Fibroblast of lung (primary cell): ENCODE measurements around the gene ITIH2. TPM values are rescaled to one million over a fixed set of nuclear protein-coding genes. Genes with fewer than 3 reads are reported as not detected.
"Not testable (repeated sequence)": the region's sequence is repeated elsewhere in the genome, so short reads cannot be mapped to it uniquely, and the experiment has no call there.

ENCODE experiments used
- DNase-seq, 2 donors: peaks; one replicate each; pipeline versions ENCODE4 v3.0.0 to v3.0.0-alpha.2; 2010; ENCODE audit warnings: low read depth in 2 of 2
- H2AFZ ChIP-seq: 2 replicates; pipeline ENCODE4 v1.5.1; 2012; ENCODE audit warnings: low read length, control low read depth, inconsistent platforms
- H3K27ac ChIP-seq: 2 replicates; pipeline ENCODE4 v1.5.1; 2011; ENCODE audit warnings: low read length, control low read depth; ENCODE audit not compliant: insufficient read depth
- H3K27me3 ChIP-seq: 2 replicates; pipeline ENCODE4 v1.5.1; 2011; ENCODE audit warnings: mild to moderate bottlenecking, low read length; ENCODE audit not compliant: control insufficient read depth, insufficient read depth
- H3K36me3 ChIP-seq: 2 replicates; pipeline ENCODE4 v1.5.1; 2011; ENCODE audit warnings: low read length; ENCODE audit not compliant: control insufficient read depth, insufficient read depth
- H3K4me1 ChIP-seq: 2 replicates; pipeline ENCODE4 v1.5.1; 2011; ENCODE audit warnings: low read length; ENCODE audit not compliant: control insufficient read depth, insufficient read depth; ENCODE audit errors: extremely low read depth
- H3K4me2 ChIP-seq: 2 replicates; pipeline ENCODE4 v1.5.1; 2011; ENCODE audit warnings: low read length, control low read depth; ENCODE audit not compliant: insufficient read depth; ENCODE audit errors: extremely low read depth
- H3K4me3 ChIP-seq, 4 experiments: fragments of 200-600 bp in 1 of 4; sonication (generic) in 1 of 4; replicated peaks in 1 of 4; 2 replicates each; pipeline ENCODE4 v1.5.1; 2011 to 2016; ENCODE audit warnings: low read length in 4 of 4, low read depth in 3 of 4, mild to moderate bottlenecking in 3 of 4, control low read depth in 2 of 4, inconsistent platforms in 1 of 4, mixed read lengths in 1 of 4; ENCODE audit not compliant: insufficient read depth in 1 of 4; ENCODE audit errors: control extremely low read depth in 1 of 4
- H3K79me2 ChIP-seq: 2 replicates; pipeline ENCODE4 v1.5.1; 2012; ENCODE audit warnings: mild to moderate bottlenecking, low read length, inconsistent platforms; ENCODE audit not compliant: control insufficient read depth, insufficient read depth
- H3K9ac ChIP-seq: 2 replicates; pipeline ENCODE4 v1.5.1; 2011; ENCODE audit warnings: mild to moderate bottlenecking, low read length, control low read depth; ENCODE audit not compliant: insufficient read depth
- H3K9me3 ChIP-seq: 2 replicates; pipeline ENCODE4 v1.5.1; 2012; ENCODE audit warnings: low read depth, low read length; ENCODE audit not compliant: control insufficient read depth, insufficient read depth
- H4K20me1 ChIP-seq: 2 replicates; pipeline ENCODE4 v1.5.1; 2011; ENCODE audit warnings: low read length; ENCODE audit not compliant: control insufficient read depth, insufficient read depth; ENCODE audit errors: extremely low read depth
- CTCF ChIP-seq, 2 donors: IDR thresholded peaks in 1 of 2; conservative IDR thresholded peaks in 1 of 2; 1 replicate in 1 of 2; 2 replicates in 1 of 2; pipeline ENCODE4 v1.5.1; 2011 to 2012; ENCODE audit warnings: low read length in 2 of 2, control low read depth in 1 of 2, inconsistent platforms in 1 of 2, low read depth in 1 of 2, mild to moderate bottlenecking in 1 of 2
- EZH2 ChIP-seq: IDR thresholded peaks from 2 replicates; pipeline ENCODE4 v1.5.1; 2012; ENCODE audit warnings: low read length, control low read depth, mild to moderate bottlenecking; ENCODE audit errors: missing control alignments
- polyA plus RNA-seq, 2 donors: library from polyadenylated mRNA; depleted of rRNA in 1 of 2; stranded (reverse) in 1 of 2; unstranded in 1 of 2; fragments of >200 nt; gene quantifications; 2 replicates each; pipeline ENCODE4 v1.2.1, GENCODE V29; 2011 to 2012; ENCODE audit warnings: missing spikeins in 1 of 2
- total RNA-seq: library from RNA; depleted of rRNA; stranded (reverse); fragments of >200 nt; gene quantifications from 2 replicates; pipeline ENCODE4 v1.2.1, GENCODE V29; 2014

The ITIH2 gene
- total and polyA plus RNA-seq, 2 donors (not counting 1 experiment from before 2014, with no cell fraction given) = not detected

- Histone ChIP-seq H3K27ac (no peak overlapping the region), H3K27me3 (peaks cover 15% of the 10 kb centered on the region), H3K4me1 (no peaks in the 10 kb centered on the region), H3K4me3 (no peak overlapping the region), H3K9ac (no peak overlapping the region), H3K4me2 (no peak overlapping the region), H3K79me2 (no peaks in the 10 kb centered on the region), H2AFZ (no peak overlapping the region), H3K9me3 (no peaks in the 10 kb centered on the region), H3K36me3 (no peaks in the 10 kb centered on the region), H4K20me1 (no peaks in the 10 kb centered on the region)
- no peak for DNase-seq
- no peak for TF ChIP-seq EZH2
- TF ChIP-seq CTCF (conservative IDR thresholded peaks at IDR 0.05 in 1 of 2, IDR thresholded peaks at IDR 0.05 in 1 of 2; ENCODE audit: low read depth in 1 of 2, low read length in 2 of 2) = no peak
Measured at GRCh38 chr10:7670157-7670556, 33.0 kb upstream of the ITIH2 start.

GRCh38 chr10:7672341-7673134, 30.6 kb upstream of the ITIH2 start:
- DNase-seq = no peak
- TF ChIP-seq EZH2 = no peak
- no peak for TF ChIP-seq CTCF (conservative IDR thresholded peaks at IDR 0.05 in 1 of 2, IDR thresholded peaks at IDR 0.05 in 1 of 2; ENCODE audit: low read depth in 1 of 2, low read length in 2 of 2)
- H3K9me3 ChIP-seq = no peaks in the 10 kb centered on the region

GRCh38 chr10:7679256-7679655, 23.9 kb upstream of the ITIH2 start:
- Histone ChIP-seq H2AFZ (no peak overlapping the region), H3K27me3 (no peaks in the 10 kb centered on the region), H3K9ac (no peak overlapping the region), H3K36me3 (no peaks in the 10 kb centered on the region), H4K20me1 (no peaks in the 10 kb centered on the region), H3K27ac (no peak overlapping the region), H3K9me3 (no peaks in the 10 kb centered on the region), H3K4me2 (no peak overlapping the region), H3K79me2 (no peaks in the 10 kb centered on the region), H3K4me3 (no peak overlapping the region), H3K4me1 (no peaks in the 10 kb centered on the region)
- no peak for TF ChIP-seq CTCF (conservative IDR thresholded peaks at IDR 0.05 in 1 of 2, IDR thresholded peaks at IDR 0.05 in 1 of 2; ENCODE audit: low read depth in 1 of 2, low read length in 2 of 2)
- TF ChIP-seq EZH2 = no peak
- no peak for DNase-seq

More at GRCh38 chr10:7672341-7673134, 30.6 kb upstream of the ITIH2 start:
- Histone ChIP-seq H3K27ac (no peak overlapping the region), H3K79me2 (no peaks in the 10 kb centered on the region), H3K4me3 (no peak overlapping the region), H3K4me1 (no peaks in the 10 kb centered on the region), H3K27me3 (peaks cover 4% of the 10 kb centered on the region), H3K36me3 (no peaks in the 10 kb centered on the region), H4K20me1 (no peaks in the 10 kb centered on the region), H3K9ac (no peak overlapping the region), H3K4me2 (no peak overlapping the region), H2AFZ (no peak overlapping the region)

GRCh38 chr10:7680078-7680477, 23.0 kb upstream of the ITIH2 start:
- H2AFZ ChIP-seq, H3K9me3 ChIP-seq, DNase-seq, H3K9ac ChIP-seq, H3K4me3 ChIP-seq, H4K20me1 ChIP-seq, H3K27me3 ChIP-seq, H3K4me2 ChIP-seq, H3K36me3 ChIP-seq, H3K79me2 ChIP-seq, H3K4me1 ChIP-seq, H3K27ac ChIP-seq: not testable (repeated sequence)
